AG08396 (cell line): Measurements from ENCODE around the gene AQP5.

Experiments
- DNase-seq: peaks from one replicate; pipeline ENCODE4 v3.0.0; 2012; ENCODE audit warnings: low spot score, mixed read lengths

AQP5 gene

GRCh38 chr12:49961111-49961922 is at the start of gene AQP5:
Gene AQP5, plus strand, starts transcription at chr12:49961872. Its CDS starts 146 bp downstream, at chr12:49962018.
- no peak for DNase-seq

DNA sequence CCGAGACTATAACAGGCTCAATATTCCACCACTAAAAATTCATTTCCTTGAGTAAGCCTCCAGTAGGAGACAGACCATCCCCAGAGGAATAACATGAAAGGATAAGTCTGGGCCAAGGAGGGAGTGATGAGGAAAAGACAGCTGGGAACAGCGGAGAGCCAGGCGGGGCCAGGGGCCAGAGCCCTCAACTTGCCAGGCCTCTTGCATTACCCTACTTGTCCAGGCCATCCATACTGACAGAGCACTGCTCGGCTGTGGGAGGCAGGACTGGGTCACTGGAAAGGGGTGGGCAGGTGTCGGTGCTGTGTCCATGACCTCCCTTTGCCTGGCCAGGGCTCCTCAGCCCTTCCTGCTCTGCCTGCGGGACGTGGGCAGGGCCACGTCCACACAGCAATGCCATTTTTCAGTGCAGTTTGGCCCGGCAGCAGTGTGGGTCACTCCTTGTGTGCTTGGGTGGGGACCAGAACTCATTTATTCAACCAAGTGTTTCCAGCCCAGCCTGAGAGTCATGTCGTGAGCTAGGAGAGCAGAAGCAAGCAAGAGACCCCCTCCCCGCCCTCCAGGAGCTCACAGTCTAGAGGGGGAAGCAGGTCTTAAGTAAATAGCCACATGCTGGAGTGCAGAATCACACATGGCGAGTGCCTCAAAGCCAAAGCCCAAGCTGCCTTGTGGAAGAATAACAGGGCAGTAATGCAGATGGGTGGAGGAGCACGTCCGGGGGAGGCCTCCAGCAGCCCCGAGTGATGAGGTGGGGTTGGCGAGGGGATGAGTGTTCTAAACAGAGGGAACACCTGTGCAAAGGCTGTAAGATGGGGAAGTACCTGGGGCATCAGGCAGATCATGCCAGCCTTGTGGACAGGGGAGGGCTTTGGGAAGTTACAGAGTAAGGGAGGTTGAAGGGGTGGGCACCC is 49.1 kb upstream of the AQP5 start:
- DNase-seq = no peak

DNA sequence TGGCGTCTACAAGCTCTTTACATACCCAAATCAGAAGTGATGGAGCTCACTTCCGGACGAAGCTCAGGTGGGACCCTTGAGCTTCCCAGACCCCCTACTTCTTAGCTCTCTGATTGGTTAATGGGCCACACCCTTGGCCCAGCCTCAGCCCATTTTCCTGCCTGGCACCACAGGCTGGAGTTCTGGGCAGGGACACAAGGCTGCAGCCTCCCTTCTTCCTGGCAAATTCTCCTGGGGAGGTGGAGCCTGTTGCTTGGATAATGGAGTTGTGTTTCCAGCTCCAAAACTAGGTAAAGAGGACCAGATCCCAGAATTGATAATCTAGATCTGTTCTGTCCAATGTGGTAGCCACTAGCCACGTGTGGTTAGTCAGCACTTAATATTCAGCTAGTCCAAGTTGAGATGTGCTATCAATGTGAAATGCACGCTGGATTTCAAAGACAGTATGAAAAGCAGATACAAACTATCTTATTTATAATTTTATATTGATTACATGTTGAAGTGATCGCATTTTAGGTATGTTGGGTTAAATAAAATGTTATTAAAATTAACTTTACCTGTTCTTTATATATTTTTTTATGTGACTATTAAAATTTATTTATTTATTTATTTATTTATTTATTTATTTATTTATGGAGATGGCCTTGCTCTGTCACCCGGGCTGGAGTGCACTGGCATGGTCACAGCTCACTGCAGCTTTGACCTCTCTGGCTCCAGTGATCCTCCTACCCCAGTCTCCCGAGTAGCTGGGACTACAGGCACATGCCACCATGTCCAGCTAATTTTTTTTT is 45.3 kb upstream of the AQP5 start:
- DNase-seq = no peak

- DNase-seq = no peak
Measured at GRCh38 chr12:49917166-49917787, 44.4 kb upstream of the AQP5 start.

DNA sequence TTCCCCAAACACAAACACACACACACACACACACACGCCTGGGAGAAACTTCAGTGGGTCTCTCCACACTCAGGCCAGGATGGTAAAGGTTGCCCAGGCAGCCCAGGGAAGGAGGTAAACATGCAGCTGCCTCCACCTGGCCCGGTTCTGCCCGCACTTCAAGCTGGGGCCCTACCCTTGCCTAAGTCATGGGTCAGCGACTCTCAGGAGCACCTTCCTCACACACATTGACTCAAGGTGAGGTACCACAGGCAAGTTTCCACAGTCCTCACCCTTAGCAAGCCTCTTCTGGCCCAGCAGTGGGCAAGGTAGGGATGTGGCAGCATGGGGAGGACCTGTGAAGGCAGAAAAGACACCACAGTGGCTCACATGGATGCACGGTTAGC is 43.9 kb upstream of the AQP5 start:
- DNase-seq = no peak

DNA sequence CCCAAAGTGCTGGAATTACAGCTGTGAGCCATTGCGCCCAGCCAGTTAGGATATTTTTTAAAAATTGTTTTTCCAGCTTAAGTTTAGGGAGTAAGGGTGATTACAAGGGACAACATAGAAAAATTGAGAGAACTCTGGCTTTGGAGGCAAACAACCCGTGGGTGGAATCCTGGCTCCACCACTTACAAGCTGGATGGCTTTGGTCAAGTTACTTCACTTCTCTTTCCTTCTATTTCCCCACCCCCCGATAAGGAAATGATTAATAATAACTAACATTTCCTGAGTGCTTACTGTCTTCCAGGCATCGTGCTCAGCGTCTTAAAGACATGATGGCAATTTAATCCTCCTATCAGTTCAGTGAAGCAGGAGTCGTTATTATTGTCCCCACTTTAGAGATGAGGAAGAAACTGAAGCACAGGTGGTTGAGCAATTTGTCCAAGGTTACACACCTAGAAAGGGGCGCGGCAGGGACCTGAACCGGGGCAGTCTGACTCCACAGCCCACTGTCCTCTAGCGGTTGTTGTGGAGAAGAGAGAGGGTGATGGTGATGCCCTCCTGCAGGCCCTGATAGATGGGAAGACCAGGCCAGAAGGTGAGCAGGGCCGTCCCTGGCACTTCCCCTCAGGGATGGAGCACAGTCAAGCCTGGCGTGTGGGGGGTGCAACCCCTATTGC is 41.3 kb upstream of the AQP5 start:
- no peak for DNase-seq

DNA sequence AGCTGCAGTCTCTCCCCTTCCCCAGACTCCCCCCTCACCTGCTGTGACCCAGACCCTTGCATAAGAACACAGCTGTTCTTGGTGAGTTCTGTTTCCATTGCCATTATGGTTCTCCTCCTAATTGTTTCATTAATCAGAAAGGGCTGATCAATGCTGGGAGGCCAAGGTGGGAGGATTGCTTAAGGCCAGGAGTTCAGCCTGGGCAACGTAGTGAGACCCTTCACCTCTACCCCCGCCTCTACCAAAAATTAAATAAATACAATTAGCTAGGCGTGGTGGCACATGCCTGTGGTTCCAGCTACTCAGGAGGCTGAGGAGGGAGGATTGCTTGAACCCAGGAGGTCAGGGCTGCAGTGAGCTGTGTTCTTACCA is 40.8 kb upstream of the AQP5 start:
- DNase-seq = no peak

GRCh38 chr12:49921299-49921698 is 40.4 kb upstream of the AQP5 start:
- DNase-seq = no peak

GRCh38 chr12:49921936-49922335 is 39.7 kb upstream of the AQP5 start:
- DNase-seq = no peak

- DNase-seq = no peak
Measured at GRCh38 chr12:49922349-49923034, 39.2 kb upstream of the AQP5 start.

DNA sequence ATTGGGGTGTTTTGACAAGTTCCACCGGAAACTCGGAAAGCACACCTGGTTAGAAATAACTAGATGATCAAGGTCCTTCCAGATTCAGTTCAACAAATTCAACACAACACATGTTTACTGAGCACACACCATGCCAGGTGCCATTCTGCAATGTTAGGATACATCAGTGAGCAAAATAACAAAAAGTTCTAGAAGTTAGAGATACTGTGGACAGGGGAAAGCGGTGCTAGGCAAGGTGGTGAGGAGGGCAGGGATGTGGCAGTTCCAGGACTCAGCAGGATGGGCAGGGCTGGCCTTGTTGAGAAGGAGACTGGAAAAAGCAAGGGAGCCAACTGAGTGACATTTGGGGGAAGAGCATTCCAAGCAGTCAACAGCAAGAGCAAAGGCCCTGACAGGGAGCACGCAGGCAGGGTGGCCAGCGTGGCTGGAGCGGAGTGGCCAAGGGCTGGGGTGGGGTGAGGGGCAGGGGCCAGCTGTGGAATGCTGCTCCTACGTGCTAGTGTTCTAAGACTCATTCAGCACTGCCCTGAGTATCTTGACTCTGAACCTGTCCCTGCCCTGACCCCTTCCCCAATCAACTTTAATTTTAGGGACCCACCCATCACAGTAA is 38.5 kb upstream of the AQP5 start:
- no peak for DNase-seq

- no peak for DNase-seq
Measured at GRCh38 chr12:49923880-49924556, 37.7 kb upstream of the AQP5 start.

DNA sequence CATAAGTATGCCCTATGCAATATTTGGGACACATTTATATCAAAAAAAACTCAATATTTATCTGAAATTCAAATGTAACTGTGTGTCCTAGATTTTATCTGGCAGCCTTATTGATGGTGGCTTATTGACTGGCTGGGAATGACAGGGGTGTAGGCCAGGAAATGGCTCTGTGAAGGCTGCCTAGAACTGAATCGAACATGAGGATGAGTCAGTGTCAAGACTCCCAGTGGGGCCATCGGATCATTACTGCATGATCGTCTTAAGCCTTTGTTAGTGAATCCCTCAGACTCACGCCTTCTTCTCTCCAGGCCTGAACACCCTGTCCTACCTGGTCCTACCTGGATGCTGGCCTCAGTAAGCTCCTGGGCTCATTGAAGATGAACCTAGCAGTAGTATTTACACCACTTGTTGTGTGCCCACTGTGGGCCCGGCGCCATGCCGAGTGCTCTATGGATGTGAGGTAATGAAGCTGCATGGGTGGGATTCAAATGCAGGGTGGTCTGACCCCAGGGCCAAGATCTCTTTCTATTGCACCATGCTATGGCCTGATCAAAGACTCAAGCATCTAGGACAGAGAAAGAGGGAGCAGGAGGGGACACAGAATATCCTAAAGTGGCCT is 36.9 kb upstream of the AQP5 start:
- no peak for DNase-seq

GRCh38 chr12:49925433-49926204 is 36.1 kb upstream of the AQP5 start:
- no peak for DNase-seq

DNA sequence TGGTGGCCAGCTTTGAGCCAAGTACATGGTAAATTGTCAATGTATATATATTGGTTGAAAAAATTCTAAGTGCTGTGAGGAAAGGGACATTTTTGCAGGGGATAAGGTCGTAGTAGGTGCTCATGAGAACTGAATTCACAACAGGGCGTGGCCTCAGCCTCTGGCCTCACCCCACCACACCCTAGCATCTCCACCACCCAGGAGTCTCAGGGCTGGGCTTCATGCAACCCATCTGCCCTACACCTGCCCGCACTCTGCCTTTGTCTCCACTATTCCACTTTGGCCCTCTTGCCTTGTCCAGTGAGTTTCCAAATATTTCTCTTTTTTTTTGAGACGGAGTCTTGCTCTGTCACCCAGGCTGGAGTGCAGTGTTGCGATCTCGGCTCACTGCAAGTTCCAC is 33.2 kb upstream of the AQP5 start:
- DNase-seq = no peak

GRCh38 chr12:49929581-49929980 is 32.1 kb upstream of the AQP5 start:
- no peak for DNase-seq

DNA sequence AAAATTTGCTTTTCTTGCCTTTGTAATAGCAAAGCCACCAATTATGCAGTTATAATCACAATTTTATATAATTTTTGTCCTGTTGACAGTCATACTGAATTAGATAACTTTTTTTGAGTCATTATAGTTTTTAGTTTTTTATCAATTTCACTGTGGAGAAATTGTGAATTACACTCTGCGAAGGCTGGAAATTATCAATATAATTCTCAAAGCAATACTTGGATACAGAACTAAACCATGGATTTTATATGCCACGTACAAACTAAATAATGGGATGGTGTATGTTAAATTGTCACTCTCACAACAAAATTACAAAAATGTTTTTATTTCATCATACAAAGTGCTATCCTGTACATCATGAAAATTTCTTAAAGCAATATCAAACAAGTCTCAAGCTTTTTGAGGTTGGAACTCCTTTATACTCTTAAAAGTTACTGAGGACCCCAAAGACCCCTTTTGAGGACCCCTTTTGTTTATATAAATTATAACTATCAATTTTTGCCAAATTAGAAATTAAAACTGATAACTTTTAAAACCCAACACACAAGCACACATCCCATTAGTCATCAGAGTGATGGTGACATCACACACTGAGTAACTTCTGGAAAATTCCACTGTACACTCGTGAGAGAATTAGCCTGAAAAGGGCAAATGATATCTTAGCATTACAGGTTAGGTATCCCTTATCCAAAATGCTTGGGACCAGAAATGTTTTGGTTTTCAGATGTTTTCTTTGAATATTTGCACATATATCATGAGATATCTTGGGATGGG is 31.0 kb upstream of the AQP5 start:
- DNase-seq = peak; percentile 66

- no peak for DNase-seq
Measured at GRCh38 chr12:49932023-49932422, 29.6 kb upstream of the AQP5 start.
